ENCODE data around the gene BCL2.

GRCh38 chr18:63159590-63159989, 160.0 kb downstream of the BCL2 start:
- TF ChIP-seq GATA2 (IDR thresholded peaks at IDR 0.05; ENCODE audit: low read depth, low read length): no peak
- TF ChIP-seq GATA3 (IDR thresholded peaks at IDR 0.05; ENCODE audit: low read depth, low read length): no peak
